Suppressor macrophage treated with lipopolysaccharide for 4 hours (primary cell): Measurements from ENCODE around the gene RABGEF1.
"Not testable (repeated sequence)": the region's sequence is repeated elsewhere in the genome, so short reads cannot be mapped to it uniquely, and the experiment has no call there.

Source experiments
- DNase-seq: peaks from one replicate; pipeline ENCODE4 v3.0.0-alpha.2; 2020

The RABGEF1 gene

GRCh38 chr7:66740302-66740979, at the start of gene RABGEF1:
TSS of gene RABGEF1 (plus strand) at chr7:66740733. CDS start at chr7:66771900, 31,167 bp downstream.
- peak; percentile 99 for DNase-seq

- DNase-seq = no peak
Observed at GRCh38 chr7:66693331-66693730, 47.2 kb upstream of the RABGEF1 start.

GRCh38 chr7:66694286-66694685, 46.2 kb upstream of the RABGEF1 start:
- DNase-seq = no peak

- DNase-seq = not testable (repeated sequence)
Observed at GRCh38 chr7:66695417-66695816, 45.1 kb upstream of the RABGEF1 start.

- DNase-seq = not testable (repeated sequence)
Observed at GRCh38 chr7:66696134-66696533, 44.4 kb upstream of the RABGEF1 start.

GRCh38 chr7:66696774-66697191, 43.8 kb upstream of the RABGEF1 start:
- no peak for DNase-seq

GRCh38 chr7:66697449-66698438, 42.8 kb upstream of the RABGEF1 start:
- no peak for DNase-seq

GRCh38 chr7:66698652-66699205, 41.8 kb upstream of the RABGEF1 start:
- no peak for DNase-seq

- no peak for DNase-seq
Observed at GRCh38 chr7:66699998-66700397, 40.5 kb upstream of the RABGEF1 start.

GRCh38 chr7:66700633-66701131, 39.9 kb upstream of the RABGEF1 start:
- no peak for DNase-seq

- no peak for DNase-seq
Observed at GRCh38 chr7:66707825-66708224, 32.7 kb upstream of the RABGEF1 start.

- not testable (repeated sequence) for DNase-seq
Observed at GRCh38 chr7:66710752-66711151, 29.8 kb upstream of the RABGEF1 start.

- no peak for DNase-seq
Observed at GRCh38 chr7:66713687-66714086, 26.8 kb upstream of the RABGEF1 start.

- not testable (repeated sequence) for DNase-seq
Observed at GRCh38 chr7:66716634-66717033, 23.9 kb upstream of the RABGEF1 start.

- peak; percentile 49 for DNase-seq
Observed at GRCh38 chr7:66720561-66720960, 20.0 kb upstream of the RABGEF1 start.

GRCh38 chr7:66725843-66726242, 14.7 kb upstream of the RABGEF1 start:
- DNase-seq = no peak

- DNase-seq = no peak
Observed at GRCh38 chr7:66727058-66727457, 13.5 kb upstream of the RABGEF1 start.

- no peak for DNase-seq
Observed at GRCh38 chr7:66728571-66728970, 12.0 kb upstream of the RABGEF1 start.

- DNase-seq = no peak
Observed at GRCh38 chr7:66729274-66729673, 11.3 kb upstream of the RABGEF1 start.

GRCh38 chr7:66731986-66732385, 8.5 kb upstream of the RABGEF1 start:
- DNase-seq = no peak

- no peak for DNase-seq
Observed at GRCh38 chr7:66732439-66732838, 8.1 kb upstream of the RABGEF1 start.

GRCh38 chr7:66734006-66734405, 6.5 kb upstream of the RABGEF1 start:
- no peak for DNase-seq

- DNase-seq = no peak
Observed at GRCh38 chr7:66735154-66735553, 5.4 kb upstream of the RABGEF1 start.
